Measurements from ENCODE around the gene CD209.
A peak's percentile ranks its signal among the peaks of the same experiment; 100 is the strongest.

The CD209 gene

DNA sequence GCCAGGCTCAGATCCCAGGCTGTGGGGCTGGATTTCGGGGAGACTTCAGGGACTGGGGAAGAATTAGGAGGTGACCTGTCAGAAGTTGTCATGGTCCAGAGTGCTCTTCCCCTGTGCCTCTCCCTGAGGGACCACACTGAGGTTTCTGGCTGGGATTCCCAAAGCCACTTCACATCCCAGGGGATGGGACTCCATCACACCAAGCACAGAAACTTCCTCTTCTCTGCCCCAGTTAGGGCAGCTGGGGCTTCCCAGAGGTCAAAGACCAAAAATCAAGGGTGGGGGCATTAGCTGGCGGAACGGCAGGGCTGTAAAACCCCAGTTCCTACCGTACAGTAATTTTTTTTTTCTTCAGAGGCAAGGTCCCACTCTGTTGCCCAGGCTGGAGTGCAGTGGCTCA is 52.8 kb downstream of the CD209 start:
- DNase-seq = no peak
- Histone ChIP-seq H3K9me3 (ENCODE audit: insufficient read depth, low read depth, low read length) (peaks cover 11% of the 10 kb centered on the region), H3K4me1 (ENCODE audit: control insufficient read depth in 1 of 2, insufficient read depth in 2 of 2, low read length in 2 of 2) (no peaks in the 10 kb centered on the region), H2AFZ (ENCODE audit: insufficient read depth, low read length, poor library complexity) (no peak overlapping the region), H3K4me2 (ENCODE audit: low read length) (no peak overlapping the region), H3K14ac (ENCODE audit: low read length) (no peak overlapping the region), H3K4me3 (ENCODE audit: low read depth, low read length) (no peak overlapping the region), H3K27ac (ENCODE audit: low read depth, low read length) (no peak overlapping the region), H2AK5ac (ENCODE audit: low read length) (no peak overlapping the region), H3K79me1 (ENCODE audit: low read length) (no peaks in the 10 kb centered on the region), H2BK12ac (ENCODE audit: low read length) (no peak overlapping the region), H3K4ac (ENCODE audit: low read depth, low read length) (no peak overlapping the region), H3K18ac (ENCODE audit: low read length) (no peak overlapping the region), H3K36me3 (ENCODE audit: control insufficient read depth in 1 of 2, insufficient read depth in 2 of 2, low read length in 2 of 2) (no peaks in the 10 kb centered on the region), H3K23ac (ENCODE audit: low read length) (no peak overlapping the region), H4K91ac (ENCODE audit: low read depth, low read length) (no peak overlapping the region), H2BK5ac (ENCODE audit: low read depth, low read length, poor library complexity) (no peak overlapping the region), H2BK120ac (ENCODE audit: insufficient read depth, low read length, poor library complexity) (no peak overlapping the region), H4K8ac (ENCODE audit: low read depth, low read length) (no peak overlapping the region), H3K27me3 (ENCODE audit: insufficient read depth, low read length) (no peaks in the 10 kb centered on the region), H3K9ac (ENCODE audit: low read length) (no peak overlapping the region), H4K12ac (ENCODE audit: low read depth, low read length) (no peak overlapping the region), H3K79me2 (ENCODE audit: control insufficient read depth, insufficient read depth, low read length, poor library complexity) (no peaks in the 10 kb centered on the region)
- WGBS (ENCODE audit: extremely low coverage, insufficient coverage, insufficient read length) = no CpG with 5 or more reads among the region's 4 CpGs

DNA sequence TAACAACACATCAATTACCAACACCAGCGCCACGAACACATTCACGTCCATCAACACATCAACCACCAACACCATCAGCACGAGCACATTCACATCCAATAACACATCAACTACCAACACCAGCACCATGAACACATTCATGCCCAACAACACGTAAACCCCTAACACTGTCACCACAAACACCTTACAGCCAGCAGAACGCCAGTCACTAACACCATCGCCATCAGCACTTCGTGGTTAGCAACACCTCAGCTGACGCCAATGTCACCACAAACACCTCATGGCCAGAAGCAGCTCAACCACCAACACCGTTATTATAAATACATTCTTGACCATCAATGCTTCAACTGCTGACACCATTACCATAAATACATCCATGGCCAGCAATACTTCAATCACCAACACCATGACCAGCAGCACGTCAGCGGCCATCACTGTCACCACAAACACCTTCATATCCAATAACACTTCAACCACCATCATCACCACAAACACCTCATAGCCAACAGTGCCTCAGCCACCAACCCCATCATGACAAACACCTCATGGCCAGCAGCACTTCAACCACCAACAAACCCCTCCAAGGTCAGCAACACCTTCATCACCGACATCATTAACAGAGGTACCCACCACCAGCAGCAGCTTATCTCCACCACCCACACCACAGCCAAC is 54.8 kb downstream of the CD209 start:
- H2AK5ac ChIP-seq (ENCODE audit: low read length) = no peak overlapping the region
- no peaks in the 10 kb centered on the region for H3K79me1 ChIP-seq (ENCODE audit: low read length)
- H4K8ac ChIP-seq (ENCODE audit: low read depth, low read length) = no peak overlapping the region
- DNase-seq = no peak
- H3K79me2 ChIP-seq (ENCODE audit: control insufficient read depth, insufficient read depth, low read length, poor library complexity) = no peaks in the 10 kb centered on the region
- H3K9me3 ChIP-seq (ENCODE audit: insufficient read depth, low read depth, low read length) = peaks cover 11% of the 10 kb centered on the region
- no peaks in the 10 kb centered on the region for H3K4me1 ChIP-seq (ENCODE audit: control insufficient read depth in 1 of 2, insufficient read depth in 2 of 2, low read length in 2 of 2)
- no peak overlapping the region for H3K14ac ChIP-seq (ENCODE audit: low read length)
- no peak overlapping the region for H2BK120ac ChIP-seq (ENCODE audit: insufficient read depth, low read length, poor library complexity)
- H4K12ac ChIP-seq (ENCODE audit: low read depth, low read length) = no peak overlapping the region
- H3K27me3 ChIP-seq (ENCODE audit: insufficient read depth, low read length) = no peaks in the 10 kb centered on the region
- H3K4ac ChIP-seq (ENCODE audit: low read depth, low read length) = no peak overlapping the region
- H2BK5ac ChIP-seq (ENCODE audit: low read depth, low read length, poor library complexity) = no peak overlapping the region
- no peaks in the 10 kb centered on the region for H3K36me3 ChIP-seq (ENCODE audit: control insufficient read depth in 1 of 2, insufficient read depth in 2 of 2, low read length in 2 of 2)
- H3K18ac ChIP-seq (ENCODE audit: low read length) = no peak overlapping the region
- H4K91ac ChIP-seq (ENCODE audit: low read depth, low read length) = no peak overlapping the region
- no peak overlapping the region for H3K23ac ChIP-seq (ENCODE audit: low read length)
- no peak overlapping the region for H3K4me3 ChIP-seq (ENCODE audit: low read depth, low read length)
- H2AFZ ChIP-seq (ENCODE audit: insufficient read depth, low read length, poor library complexity) = no peak overlapping the region
- no CpG with 5 or more reads among the region's 13 CpGs for WGBS (ENCODE audit: extremely low coverage, insufficient coverage, insufficient read length)
- H2BK12ac ChIP-seq (ENCODE audit: low read length) = no peak overlapping the region
- no peak overlapping the region for H3K9ac ChIP-seq (ENCODE audit: low read length)
- no peak overlapping the region for H3K4me2 ChIP-seq (ENCODE audit: low read length)
- H3K27ac ChIP-seq (ENCODE audit: low read depth, low read length) = no peak overlapping the region

GRCh38 chr19:7691497-7691896 is 55.8 kb downstream of the CD209 start:
- no peak overlapping the region for H3K9ac ChIP-seq (ENCODE audit: low read length)
- no peaks in the 10 kb centered on the region for H3K4me1 ChIP-seq (ENCODE audit: control insufficient read depth in 1 of 2, insufficient read depth in 2 of 2, low read length in 2 of 2)
- H3K4ac ChIP-seq (ENCODE audit: low read depth, low read length) = no peak overlapping the region
- no peak overlapping the region for H3K23ac ChIP-seq (ENCODE audit: low read length)
- peaks cover 11% of the 10 kb centered on the region for H3K9me3 ChIP-seq (ENCODE audit: insufficient read depth, low read depth, low read length)
- no peaks in the 10 kb centered on the region for H3K79me1 ChIP-seq (ENCODE audit: low read length)
- no peak overlapping the region for H2AK5ac ChIP-seq (ENCODE audit: low read length)
- no peak overlapping the region for H2BK12ac ChIP-seq (ENCODE audit: low read length)
- no peaks in the 10 kb centered on the region for H3K27me3 ChIP-seq (ENCODE audit: insufficient read depth, low read length)
- no peaks in the 10 kb centered on the region for H3K79me2 ChIP-seq (ENCODE audit: control insufficient read depth, insufficient read depth, low read length, poor library complexity)
- H2BK5ac ChIP-seq (ENCODE audit: low read depth, low read length, poor library complexity) = no peak overlapping the region
- no peaks in the 10 kb centered on the region for H3K36me3 ChIP-seq (ENCODE audit: control insufficient read depth in 1 of 2, insufficient read depth in 2 of 2, low read length in 2 of 2)
- no peak overlapping the region for H2BK120ac ChIP-seq (ENCODE audit: insufficient read depth, low read length, poor library complexity)
- H3K14ac ChIP-seq (ENCODE audit: low read length) = no peak overlapping the region
- DNase-seq = no peak
- H3K4me3 ChIP-seq (ENCODE audit: low read depth, low read length) = peak overlapping the region; percentile 12
- no peak overlapping the region for H3K27ac ChIP-seq (ENCODE audit: low read depth, low read length)
- no peak overlapping the region for H3K4me2 ChIP-seq (ENCODE audit: low read length)
- no peak overlapping the region for H4K91ac ChIP-seq (ENCODE audit: low read depth, low read length)
- no peak overlapping the region for H4K12ac ChIP-seq (ENCODE audit: low read depth, low read length)
- no peak overlapping the region for H3K18ac ChIP-seq (ENCODE audit: low read length)
- H2AFZ ChIP-seq (ENCODE audit: insufficient read depth, low read length, poor library complexity) = no peak overlapping the region
- no peak overlapping the region for H4K8ac ChIP-seq (ENCODE audit: low read depth, low read length)

- no peak overlapping the region for H3K23ac ChIP-seq (ENCODE audit: low read length)
- no peaks in the 10 kb centered on the region for H3K36me3 ChIP-seq (ENCODE audit: control insufficient read depth in 1 of 2, insufficient read depth in 2 of 2, low read length in 2 of 2)
- H4K12ac ChIP-seq (ENCODE audit: low read depth, low read length) = no peak overlapping the region
- no peak overlapping the region for H2BK12ac ChIP-seq (ENCODE audit: low read length)
- no peak overlapping the region for H3K4me2 ChIP-seq (ENCODE audit: low read length)
- H3K14ac ChIP-seq (ENCODE audit: low read length) = no peak overlapping the region
- H2BK5ac ChIP-seq (ENCODE audit: low read depth, low read length, poor library complexity) = no peak overlapping the region
- no peak overlapping the region for H3K27ac ChIP-seq (ENCODE audit: low read depth, low read length)
- no peak overlapping the region for H3K9ac ChIP-seq (ENCODE audit: low read length)
- H2AFZ ChIP-seq (ENCODE audit: insufficient read depth, low read length, poor library complexity) = no peak overlapping the region
- H3K79me1 ChIP-seq (ENCODE audit: low read length) = no peaks in the 10 kb centered on the region
- no CpG with 5 or more reads among the region's 8 CpGs for WGBS (ENCODE audit: extremely low coverage, insufficient coverage, insufficient read length)
- no peak overlapping the region for H3K18ac ChIP-seq (ENCODE audit: low read length)
- peaks cover 11% of the 10 kb centered on the region for H3K9me3 ChIP-seq (ENCODE audit: insufficient read depth, low read depth, low read length)
- H2BK120ac ChIP-seq (ENCODE audit: insufficient read depth, low read length, poor library complexity) = no peak overlapping the region
- no peaks in the 10 kb centered on the region for H3K27me3 ChIP-seq (ENCODE audit: insufficient read depth, low read length)
- peaks cover under 1 to 3% of the 10 kb centered on the region in 2 experiments for H3K4me1 ChIP-seq (ENCODE audit: control insufficient read depth in 1 of 2, insufficient read depth in 2 of 2, low read length in 2 of 2)
- H4K91ac ChIP-seq (ENCODE audit: low read depth, low read length) = no peak overlapping the region
- H4K8ac ChIP-seq (ENCODE audit: low read depth, low read length) = no peak overlapping the region
- no peak overlapping the region for H2AK5ac ChIP-seq (ENCODE audit: low read length)
- no peak for DNase-seq
- H3K79me2 ChIP-seq (ENCODE audit: control insufficient read depth, insufficient read depth, low read length, poor library complexity) = no peaks in the 10 kb centered on the region
- H3K4ac ChIP-seq (ENCODE audit: low read depth, low read length) = no peak overlapping the region
- no peak overlapping the region for H3K4me3 ChIP-seq (ENCODE audit: low read depth, low read length)
These were observed 56.5 kb downstream of the CD209 start for GRCh38 chr19:7690779-7691258.
